ENCODE data around the gene MAPK8IP2.
A peak's percentile ranks its signal among the peaks of the same experiment; 100 is the strongest.

MAPK8IP2 gene

DNA sequence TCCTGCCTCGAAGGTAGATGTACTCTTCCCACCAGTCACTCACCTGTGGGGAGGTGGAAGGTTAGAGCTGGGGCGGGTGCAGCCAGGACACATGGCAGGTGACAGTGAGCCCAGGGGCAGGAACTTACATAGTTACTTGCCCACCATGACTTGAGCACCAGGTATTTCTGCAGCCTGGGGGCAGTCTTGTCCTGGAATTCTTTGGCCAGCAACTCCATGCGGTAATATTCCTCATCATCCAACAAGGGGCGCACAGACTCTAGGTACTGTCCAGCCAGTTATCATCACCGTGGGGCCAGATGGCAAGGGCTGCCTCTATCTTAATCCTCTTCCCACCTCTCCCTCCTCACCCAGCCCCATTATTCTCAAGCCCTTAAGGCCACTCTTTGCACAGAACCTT lies 24.5 kb upstream of the MAPK8IP2 start:
- no peak for DNase-seq

DNA sequence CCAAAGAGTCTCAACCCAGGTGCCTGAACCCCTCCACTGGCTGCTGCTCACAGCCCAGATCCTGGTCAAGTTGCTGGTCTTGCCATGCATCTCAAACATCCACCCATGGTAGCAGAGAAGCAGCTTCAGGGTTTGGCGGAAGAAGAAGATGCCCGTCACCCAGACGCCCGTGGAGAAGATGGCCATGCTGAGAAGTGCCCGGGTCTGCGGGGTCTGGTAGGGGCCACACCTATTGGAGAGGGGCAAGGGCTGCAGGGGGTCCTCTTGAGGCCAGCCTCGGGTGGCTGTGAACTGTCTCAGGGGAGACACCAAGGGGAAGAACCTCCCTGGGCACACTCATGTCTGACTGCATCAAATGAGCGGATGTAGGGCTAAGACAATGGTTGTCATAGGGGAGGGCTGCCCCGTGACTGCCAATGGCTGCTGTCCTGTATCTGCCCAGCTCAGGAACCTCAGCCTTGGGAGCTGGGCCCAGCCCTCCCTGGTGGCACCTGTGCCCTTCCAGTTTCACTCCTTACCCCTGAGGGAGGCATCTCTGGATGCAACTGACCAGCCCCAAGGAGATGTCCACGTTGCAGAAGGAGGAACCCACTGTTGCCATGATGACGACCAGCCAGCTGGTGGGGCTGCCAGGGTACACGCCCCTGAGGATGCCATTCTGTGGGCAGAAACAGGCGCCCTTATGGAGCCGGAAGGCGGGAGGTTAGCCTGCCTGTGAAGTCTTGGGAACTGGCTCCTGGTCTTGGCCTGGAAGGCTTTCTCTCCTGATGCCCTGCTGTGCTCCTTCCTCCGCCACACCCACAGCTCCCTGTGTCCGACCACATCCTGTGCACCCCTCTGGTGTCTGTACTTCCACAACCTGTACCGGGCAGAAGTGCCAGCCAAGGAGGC lies 23.5 kb upstream of the MAPK8IP2 start:
- DNase-seq = no peak

DNA sequence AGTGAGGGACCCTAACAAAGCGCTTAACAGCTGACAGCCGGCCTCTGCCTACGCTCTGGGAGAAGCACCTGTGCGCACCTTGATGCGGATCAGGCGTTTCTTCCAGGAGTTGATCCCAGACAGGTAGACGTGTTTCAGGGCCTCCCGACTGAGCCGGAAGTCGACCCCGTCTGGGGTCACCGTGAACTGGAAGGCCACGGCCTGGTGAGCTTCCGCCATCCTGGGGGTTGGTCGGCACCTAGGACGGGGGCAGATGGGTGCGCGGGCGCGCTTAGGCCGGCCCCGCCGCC lies 23.0 kb upstream of the MAPK8IP2 start:
- no peak for DNase-seq

DNA sequence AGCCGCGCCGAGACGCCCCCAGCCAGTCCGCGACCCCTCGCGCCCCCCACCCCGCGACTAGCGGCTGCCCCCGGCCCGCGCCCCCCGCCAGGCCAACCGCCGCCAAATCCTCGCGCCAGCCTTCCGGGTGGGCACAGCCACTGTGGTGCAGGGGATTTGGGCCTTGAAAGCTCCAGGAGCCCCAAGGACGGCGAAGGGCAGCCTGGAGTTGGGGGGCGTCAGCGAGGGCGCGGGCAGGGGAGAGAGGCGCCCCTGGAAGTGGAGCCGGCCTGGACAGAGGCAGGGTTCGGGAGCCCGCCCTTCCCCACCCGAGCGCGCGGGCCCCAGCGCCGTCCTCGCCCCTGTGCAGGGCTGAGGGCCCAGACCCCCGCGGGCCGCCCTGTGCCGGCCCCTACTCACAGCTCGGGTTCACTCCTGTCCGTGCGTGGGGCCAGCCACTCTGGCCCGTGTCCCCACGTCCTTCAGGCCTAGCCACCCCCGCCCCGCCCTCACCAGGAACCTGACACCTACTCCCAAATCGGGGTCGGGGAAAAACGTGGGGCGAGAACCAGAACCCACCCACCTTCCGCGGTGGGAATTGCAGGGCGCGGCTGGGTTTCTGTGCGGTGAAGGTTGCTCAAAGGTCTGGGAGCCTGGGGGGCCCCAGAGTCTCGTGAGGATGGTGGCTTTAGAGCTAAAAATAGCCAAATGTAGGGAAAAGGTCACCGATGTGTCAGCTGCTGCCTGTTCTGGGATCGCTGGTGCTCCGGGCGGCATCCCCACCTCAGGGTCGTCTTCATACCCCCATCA lies 22.4 kb upstream of the MAPK8IP2 start, which contains the start of gene CPT1B:
Gene CPT1B, minus strand, starts transcription at position 441 of the 789 bp plus-strand sequence. CDS start 512 bp downstream, outside the sequence.
- no peak for DNase-seq

DNA sequence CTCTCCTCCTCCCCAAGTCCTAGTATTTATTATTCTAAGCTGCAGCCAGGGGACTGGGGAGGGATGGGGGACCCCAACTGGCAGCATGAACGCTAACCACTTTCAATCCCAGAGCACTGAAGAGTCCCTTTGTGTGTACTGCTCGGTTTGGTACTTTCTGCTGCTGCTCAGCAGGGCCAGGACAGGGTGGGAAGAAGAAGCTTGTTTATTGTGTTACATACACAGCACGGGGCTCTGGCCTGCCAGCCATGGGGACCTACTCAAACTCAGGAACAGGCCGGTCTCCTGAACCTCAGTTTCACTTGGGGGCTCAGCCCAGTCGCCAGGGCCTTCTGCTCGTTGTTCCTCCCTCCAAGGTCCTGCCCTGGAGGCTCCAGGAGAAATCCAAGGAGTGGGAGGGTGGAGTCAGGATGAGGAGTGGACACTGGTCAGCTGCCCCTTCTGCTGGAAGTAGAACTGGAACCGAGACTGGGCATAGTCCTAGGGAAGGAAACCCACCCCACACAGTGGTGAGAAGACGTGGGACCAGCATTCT lies 21.8 kb upstream of the MAPK8IP2 start:
- DNase-seq = no peak

DNA sequence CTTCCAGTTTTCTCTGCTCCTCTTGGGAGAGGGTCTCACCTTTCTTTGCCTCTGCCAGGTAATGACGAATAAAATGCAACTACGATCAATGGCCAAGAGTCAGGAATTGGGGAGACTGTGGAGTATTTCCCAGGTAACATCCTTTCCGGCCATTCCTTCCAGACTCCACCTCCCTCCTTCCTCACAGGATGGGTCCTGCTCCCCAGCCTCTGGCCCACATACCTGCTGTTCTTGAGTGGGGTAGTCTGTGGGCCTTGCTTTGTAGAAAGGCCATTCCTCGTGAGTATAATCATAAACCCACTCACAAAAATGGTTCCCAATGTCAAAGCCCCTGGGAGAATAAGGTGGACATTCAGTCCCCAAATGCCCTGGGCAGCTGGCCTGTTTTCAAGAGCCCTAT lies 20.8 kb upstream of the MAPK8IP2 start:
- DNase-seq = no peak

DNA sequence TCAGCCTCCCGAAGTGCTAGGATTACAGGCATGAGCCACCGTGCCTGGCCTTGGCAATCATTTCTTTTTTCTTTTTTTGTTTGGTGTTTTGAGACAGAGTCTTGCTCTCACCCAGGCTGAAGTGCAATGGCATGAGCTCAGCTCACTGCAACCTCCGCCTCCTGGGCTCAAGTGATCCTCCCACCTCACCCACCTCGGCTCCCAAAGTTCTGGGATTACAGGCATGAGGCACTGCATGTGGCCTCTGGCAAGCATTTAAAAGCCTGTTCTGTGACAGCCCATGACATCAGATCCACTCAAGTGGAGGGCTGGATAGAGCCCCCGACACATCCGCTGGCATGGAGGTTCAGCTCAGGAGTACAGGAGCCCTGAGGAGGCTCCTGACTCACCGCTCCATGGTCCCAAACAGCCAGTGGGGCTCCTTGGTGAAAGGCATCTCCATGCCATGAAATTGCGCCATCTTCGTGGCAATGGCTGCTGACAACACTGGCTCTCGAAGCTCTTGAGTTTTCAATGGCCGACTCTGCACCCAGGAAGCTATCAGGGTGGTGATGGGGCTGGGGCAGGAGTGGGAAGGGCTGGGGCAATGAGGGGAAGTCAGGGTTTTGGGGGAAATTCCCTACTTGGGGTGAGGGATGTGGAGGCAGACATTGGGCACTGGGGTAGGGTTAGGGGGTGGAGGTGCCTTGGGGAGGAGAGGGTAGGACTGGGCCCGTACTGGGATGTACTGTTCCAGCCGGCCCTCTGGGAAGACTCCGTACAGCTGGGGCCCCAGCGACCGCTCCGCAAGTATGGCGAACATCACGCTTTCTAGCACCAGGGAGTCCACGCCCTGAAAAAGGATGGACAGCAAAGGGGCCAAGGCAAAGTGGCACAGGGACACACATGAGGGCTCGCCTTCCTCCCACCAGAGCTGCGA lies 19.3 kb upstream of the MAPK8IP2 start:
- DNase-seq = no peak

DNA sequence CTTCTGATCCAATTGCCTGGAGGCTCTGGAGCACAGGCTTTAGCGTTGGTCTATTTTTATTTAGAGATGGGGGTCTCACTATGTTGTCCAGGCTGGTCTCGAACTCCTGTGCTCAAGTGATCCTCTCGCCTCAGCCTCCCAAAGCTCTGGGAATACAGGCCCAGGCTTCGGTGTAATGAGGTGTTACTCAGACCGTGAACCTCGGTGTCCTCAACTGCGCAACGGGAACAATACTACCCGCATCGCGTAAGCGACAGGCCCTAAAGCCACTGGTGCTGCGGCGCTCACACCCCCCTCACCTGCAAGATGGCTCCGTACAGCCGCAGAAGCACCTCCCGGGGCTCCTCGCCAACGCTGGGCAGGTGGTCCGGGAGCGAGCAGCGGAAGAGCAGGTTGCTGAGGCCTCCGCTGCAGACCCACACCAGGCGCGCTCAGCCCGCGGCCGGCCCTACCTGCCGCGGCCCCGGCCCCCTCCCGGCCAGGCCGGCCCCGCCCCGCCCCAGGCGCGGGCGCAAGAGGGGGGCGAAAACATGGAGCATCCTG lies 18.6 kb upstream of the MAPK8IP2 start:
- DNase-seq = no peak

DNA sequence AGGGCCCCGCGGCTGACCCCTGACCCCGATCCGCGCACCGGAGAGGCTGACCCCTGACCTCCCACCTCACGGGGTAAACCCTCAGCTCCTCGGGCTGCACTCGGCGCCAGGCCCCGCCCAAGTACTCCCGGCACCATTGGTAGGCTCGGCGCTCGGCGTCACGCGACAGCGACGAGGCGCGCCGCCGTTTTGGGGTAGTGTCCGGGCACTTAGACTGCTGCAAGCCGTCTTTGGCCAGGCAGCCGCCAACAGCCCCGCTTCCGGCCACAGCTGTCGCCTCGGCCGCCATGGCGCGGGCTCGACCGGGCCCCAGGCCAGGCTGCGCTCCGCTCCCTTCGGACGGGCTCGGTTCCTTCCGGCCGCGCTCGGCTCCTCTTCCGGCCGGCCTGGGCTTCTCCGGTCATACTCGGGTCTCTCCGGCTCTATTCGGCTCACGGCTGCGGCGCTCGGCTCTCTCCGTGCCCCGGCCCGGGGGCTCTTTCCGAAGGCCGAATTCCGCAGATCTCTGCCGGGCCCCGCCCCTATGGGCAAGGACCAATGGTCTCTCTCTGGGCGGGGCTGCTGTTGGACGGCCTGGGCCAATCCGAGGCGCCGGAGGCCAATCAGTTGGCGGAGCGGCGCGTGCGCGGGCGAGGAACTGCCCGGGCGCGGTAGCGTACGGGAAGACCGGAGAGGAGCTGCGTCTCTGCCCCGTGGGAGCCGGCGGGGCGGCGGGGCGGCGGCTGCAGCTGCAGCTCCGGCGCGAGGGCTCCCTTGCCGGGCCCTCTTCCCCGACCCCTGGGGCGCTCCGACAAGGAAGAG lies 17.9 kb upstream of the MAPK8IP2 start, which contains the start of gene CHKB:
Gene CHKB, minus strand, starts transcription at position 357 of the 801 bp plus-strand sequence. Its CDS starts 68 bp downstream, at position 289.
- peak; percentile 89 for DNase-seq

DNA sequence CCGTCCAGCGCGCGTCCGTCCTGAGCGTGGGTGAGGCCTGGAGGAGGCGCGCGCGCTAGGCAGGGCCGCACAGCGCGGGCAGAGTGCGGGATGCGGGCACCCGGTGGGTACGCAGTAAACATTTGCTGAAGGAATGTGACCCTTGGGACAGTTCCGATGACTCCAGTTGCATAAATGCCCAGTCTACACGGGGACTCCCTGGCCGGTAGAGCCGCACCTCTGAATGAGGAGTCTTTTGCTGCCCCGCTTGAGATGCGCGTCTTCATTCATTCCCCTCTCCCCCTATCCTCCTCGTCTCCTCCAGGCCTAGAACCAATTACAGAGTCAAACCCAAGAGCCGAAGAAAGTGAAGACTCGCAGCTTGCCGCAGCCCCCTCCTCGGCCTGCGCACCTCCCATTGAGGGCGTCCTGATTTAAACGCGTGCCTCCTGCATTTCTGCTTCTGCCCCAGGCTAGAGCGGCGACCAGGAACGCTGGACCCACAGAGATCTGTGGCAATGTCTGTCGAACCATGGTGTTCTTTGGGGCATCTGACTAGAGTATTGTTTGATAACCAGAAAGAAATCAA lies 17.2 kb upstream of the MAPK8IP2 start:
- DNase-seq = no peak

DNA sequence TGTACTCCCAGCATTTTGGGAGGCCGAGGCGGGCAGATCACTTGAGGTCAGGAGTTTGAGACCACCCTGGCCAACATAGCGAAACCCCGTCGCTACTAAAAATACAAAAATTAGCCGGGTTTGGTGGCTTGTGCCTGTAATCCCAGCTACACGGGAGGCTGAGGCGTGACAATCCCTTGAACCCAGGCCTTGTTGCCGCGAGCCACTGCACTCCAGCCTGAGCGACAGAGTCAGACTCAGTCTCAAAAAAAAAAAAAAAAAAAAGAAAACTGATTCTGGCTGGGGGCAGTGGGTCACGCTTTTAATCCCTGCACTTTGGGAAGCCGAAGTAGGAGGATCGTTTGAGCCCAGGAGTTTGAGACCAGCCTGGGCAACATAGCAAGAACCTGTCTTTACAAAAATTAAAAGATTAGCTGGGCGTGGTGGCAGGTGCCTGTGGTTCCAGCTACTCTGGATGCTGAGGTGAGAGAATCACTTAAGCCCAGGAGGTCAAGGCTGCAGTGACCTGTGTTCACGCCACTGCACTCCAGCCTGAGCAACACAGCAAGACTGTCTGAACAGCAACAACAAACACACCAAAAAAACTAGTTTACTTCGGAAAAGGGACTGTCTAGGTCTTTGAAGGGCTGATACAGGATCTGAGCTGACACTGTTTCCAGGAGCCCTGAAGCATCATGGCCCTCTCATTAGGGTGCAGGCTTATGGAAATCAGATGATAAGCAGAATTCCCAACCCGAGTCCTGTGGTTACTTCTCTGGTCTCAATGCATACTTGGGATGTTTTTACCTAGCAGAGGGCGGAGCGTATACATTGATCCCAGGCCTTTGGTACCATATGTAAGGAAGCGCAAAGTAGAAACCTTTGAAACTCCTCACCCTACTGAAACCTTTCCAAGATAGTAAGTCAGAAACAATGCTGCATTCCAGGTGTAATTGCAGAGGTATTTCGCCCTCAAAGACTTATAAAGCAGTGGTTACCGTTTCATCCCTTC lies 16.2 kb upstream of the MAPK8IP2 start:
- DNase-seq = no peak

DNA sequence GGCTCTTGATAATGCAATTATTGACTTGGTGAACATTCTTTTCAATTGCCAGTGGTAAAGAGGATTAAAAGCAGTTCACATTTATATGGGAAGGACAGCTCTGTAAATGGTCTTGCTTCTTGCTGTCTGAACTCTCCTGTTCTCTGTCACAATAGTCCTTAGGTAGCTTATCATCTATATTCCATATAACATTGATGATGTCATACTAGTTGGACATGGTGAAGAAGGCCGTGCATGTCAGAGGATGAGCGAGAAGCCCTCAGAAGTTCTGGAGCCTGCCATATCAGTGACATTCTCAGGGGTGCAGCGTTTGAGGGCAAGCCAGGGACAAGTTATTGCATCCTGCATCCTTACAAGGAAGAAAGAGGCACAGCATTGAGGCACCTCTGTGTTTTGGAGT lies 15.4 kb upstream of the MAPK8IP2 start:
- no peak for DNase-seq

DNA sequence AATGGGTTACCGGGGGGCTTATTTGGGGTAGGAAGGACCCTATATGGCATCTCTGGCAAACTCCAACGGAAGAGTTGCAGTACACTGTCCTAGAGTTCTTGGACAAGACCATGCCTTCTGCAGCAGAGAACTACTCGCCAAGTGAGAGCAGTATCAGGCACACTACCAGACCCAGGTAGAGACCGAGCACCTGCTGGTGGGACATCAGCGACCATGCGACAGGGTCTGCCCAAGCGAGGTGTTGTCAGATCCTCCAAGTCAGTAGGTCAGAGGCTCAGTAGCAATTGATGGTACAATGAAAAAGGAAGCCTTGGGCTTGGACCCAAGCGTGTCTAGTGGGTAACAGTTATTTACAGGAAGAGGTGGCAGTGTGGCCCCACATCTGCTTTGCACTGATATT lies 14.8 kb upstream of the MAPK8IP2 start:
- no peak for DNase-seq

DNA sequence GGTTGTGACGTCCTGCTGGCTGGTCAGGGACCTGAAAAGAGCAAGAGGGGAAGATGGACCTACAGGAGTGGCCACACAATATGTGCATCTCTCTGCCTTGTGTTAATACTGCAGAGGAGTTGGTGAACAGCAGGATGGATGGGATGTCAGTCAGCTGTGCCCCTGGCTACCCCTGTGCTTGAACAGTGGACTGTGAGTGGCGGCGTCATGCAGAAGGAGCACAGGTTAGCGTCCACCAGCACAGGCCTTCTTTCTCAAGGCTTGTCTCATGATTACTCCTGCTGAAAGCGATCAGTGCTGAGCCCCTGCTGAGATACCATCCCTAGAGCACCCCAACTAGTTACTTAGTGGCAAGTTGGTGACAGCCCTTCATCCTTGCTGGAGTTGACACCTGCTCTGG lies 14.2 kb upstream of the MAPK8IP2 start:
- no peak for DNase-seq

DNA sequence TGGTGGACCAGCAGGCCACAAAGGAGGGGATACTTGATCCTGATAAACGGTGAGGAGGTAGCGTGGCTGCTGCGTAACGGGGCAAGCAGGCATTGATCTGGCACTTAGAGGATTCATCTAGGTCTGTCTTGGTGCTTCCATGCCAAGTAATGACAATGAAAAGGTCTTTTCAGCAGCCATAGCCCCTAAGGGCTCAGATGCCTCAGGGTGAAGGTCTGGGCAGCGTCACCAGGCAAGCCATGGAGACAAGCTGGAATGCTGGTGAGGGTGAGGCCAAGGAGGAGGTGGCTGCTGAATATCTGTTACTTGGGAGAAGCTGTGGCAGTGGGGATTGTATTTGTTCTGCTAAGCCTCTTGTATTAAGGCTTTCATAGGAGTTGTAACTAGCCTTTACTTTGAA lies 13.2 kb upstream of the MAPK8IP2 start:
- no peak for DNase-seq

DNA sequence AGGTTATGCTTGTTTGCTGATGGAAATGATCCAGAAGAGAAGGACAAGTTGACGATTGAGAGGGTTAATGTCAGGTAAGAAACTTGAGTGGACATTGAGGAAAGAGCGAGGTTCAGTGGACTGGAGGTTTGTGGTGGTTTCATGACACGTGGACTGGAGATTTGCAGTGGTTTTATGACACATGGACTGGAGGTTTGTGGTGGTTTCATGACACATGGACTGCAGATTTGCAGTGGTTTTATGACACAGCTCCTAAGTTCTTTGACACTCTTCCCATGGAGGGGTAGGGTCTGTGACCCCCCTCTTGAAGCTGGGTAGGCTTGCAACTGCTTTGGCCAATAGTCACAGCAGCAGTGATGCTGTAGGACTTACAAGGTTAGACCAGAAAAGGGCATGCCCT lies 5.4 kb upstream of the MAPK8IP2 start:
- no peak for DNase-seq

DNA sequence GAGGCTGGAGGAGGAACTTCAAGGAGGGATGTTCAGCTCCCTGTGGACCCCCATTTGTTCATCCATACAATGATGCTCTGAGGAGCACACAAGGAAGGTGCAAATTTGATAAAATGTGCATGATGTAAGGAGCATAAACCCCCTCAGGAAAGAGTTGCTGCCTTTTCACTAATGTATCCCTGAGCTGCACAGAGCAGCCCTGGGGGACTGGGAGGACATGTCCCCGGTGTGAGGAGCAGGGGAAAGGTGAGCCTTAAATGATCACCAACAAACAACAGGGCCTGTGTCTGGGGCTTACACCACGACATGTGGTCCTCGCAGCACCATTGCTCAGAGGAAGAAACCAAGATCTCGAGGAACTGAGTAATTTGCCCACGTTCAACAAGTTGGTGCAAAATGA lies 3.5 kb upstream of the MAPK8IP2 start:
- DNase-seq = no peak

DNA sequence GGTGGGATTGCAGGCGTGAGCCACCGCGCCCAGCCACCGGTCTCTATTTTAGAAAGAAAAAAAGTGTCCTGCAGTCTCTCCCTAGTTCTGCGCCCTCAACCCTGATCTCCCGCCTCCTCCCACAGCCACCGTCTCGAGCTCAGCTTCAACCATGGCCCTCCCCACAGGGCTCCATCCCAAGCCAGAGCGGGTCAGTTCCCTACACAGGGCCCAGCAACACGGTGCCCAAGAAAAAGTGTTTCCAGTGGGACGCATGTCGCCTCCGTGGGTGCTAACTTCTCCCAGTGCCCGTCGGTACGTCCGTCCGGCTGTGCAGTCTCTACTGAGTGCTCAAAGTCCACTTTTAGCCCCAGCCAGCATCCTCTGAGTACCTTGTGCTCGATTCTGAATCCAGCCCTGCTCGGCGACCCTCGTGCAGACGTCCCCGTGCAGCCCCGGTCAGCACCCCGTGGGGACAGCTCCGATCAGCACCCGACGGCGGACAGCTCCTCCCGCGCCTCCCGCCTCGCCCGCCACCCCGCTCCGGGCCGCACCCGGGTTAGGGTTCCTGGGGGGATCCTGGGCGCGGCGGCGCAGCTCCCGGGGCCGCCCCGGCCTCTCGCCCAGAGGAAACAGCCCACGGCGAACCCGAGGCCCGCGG lies 657 bp upstream of the MAPK8IP2 start:
- DNase-seq = no peak

DNA sequence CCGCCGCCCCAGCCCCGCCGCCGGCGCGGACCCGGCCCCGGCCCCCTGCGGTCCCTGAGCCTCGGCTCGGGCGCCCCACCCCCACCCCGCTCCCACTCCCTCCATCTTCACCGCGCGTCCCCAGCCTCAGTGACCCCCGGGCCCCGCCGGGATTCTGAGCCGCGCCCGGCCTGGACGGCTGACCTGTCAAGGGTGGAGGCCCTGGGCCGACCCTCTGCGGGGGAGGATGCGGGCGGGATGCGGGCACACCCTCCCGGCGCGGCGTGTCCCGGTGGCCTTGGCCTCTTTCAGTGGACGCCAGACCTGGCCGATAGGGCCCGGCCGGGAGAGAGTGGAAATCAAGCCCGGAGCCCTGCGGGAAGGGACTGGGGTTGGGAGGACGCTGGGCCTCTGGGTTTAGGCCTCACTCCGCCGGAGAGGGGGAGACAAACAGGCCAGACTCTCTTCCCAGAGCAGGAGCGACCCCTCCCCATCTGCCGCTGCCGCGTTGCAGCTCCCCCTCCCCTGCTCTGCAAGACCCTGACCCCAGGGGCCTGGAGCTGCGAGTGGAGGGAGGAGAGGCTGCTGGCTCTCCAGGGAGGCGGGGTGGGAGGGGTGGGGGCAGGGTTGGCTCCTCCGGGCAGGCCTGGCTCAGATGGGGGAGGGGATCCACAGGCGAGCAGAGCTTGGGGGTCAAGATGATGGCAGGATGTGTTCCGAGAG lies 525 bp downstream of the MAPK8IP2 start:
- DNase-seq = no peak

Measured in NCI-H774 (cell line).